ENCODE measurements around the gene UCN. TPM values are rescaled to one million over a fixed set of nuclear protein-coding genes. Genes with fewer than 3 reads are reported as not detected.

UCN gene
- total RNA-seq, 1 experiment from 2014 or later, result 7.9 TPM

DNA sequence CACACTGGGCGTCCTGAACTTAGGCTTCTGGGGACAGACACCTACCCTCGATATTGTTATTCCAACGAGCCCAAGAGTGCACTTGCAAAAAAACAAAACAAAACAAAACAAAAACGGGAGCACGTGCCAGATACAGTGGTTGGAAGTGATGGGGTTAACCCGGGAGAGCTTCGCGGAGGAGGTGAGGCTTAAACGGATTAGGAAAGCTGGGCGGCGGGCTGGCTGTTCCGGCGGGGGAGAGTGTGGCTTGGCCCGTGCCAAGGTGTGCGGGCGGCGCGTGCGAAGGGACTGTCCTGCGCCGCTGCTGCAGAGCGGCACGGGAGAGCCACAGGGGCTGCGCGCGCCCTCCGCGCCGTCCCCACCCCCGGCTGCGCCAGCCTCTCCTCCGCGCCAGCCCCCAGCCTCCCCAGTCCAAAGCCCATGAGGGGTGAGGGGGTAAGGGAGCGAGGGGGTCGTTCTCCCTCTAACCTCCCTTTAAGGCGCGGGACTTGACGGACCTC lies 43.9 kb downstream of the UCN start:
- TF ChIP-seq, protein P1, sequence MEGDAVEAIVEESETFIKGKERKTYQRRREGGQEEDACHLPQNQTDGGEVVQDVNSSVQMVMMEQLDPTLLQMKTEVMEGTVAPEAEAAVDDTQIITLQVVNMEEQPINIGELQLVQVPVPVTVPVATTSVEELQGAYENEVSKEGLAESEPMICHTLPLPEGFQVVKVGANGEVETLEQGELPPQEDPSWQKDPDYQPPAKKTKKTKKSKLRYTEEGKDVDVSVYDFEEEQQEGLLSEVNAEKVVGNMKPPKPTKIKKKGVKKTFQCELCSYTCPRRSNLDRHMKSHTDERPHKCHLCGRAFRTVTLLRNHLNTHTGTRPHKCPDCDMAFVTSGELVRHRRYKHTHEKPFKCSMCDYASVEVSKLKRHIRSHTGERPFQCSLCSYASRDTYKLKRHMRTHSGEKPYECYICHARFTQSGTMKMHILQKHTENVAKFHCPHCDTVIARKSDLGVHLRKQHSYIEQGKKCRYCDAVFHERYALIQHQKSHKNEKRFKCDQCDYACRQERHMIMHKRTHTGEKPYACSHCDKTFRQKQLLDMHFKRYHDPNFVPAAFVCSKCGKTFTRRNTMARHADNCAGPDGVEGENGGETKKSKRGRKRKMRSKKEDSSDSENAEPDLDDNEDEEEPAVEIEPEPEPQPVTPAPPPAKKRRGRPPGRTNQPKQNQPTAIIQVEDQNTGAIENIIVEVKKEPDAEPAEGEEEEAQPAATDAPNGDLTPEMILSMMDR (IDR thresholded peaks at IDR 0.05; ENCODE audit: unreplicated experiment), result no peak
- Mint-ChIP-seq H3K9me3 (ENCODE audit: unreplicated experiment) (no peaks in the 10 kb centered on the region), H3K4me1 (ENCODE audit: insufficient read depth, unreplicated experiment) (peaks cover 11% of the 10 kb centered on the region), H3K27ac (ENCODE audit: low read depth, unreplicated experiment) (no peak overlapping the region), H3K27me3 (ENCODE audit: insufficient read depth, unreplicated experiment) (peaks cover 30% of the 10 kb centered on the region), H3K4me3 (ENCODE audit: unreplicated experiment) (peak overlapping the region; percentile 19), H3K36me3 (ENCODE audit: insufficient read depth, unreplicated experiment) (no peaks in the 10 kb centered on the region)
- CTCF ChIA-PET, result interaction anchor here (0.5 to 5.9 kb wide), 7 partner anchors 9 to 183 kb away, joined by 3 to 41 read pairs (median 5); no protein-coding TSS in a partner anchor
- POLR2A ChIA-PET, result interaction anchor here (1.0 to 1.5 kb wide), 2 partner anchors 9 to 48 kb away, joined by 3 to 4 read pairs; partner anchors contain the start of gene CAD
- no peak for DNase-seq (ENCODE audit: unreplicated experiment)
- no TSS peak for BruUV-seq (replicated peaks)
- intact Hi-C loops (cut with micrococcal nuclease), result no loop called here

DNA sequence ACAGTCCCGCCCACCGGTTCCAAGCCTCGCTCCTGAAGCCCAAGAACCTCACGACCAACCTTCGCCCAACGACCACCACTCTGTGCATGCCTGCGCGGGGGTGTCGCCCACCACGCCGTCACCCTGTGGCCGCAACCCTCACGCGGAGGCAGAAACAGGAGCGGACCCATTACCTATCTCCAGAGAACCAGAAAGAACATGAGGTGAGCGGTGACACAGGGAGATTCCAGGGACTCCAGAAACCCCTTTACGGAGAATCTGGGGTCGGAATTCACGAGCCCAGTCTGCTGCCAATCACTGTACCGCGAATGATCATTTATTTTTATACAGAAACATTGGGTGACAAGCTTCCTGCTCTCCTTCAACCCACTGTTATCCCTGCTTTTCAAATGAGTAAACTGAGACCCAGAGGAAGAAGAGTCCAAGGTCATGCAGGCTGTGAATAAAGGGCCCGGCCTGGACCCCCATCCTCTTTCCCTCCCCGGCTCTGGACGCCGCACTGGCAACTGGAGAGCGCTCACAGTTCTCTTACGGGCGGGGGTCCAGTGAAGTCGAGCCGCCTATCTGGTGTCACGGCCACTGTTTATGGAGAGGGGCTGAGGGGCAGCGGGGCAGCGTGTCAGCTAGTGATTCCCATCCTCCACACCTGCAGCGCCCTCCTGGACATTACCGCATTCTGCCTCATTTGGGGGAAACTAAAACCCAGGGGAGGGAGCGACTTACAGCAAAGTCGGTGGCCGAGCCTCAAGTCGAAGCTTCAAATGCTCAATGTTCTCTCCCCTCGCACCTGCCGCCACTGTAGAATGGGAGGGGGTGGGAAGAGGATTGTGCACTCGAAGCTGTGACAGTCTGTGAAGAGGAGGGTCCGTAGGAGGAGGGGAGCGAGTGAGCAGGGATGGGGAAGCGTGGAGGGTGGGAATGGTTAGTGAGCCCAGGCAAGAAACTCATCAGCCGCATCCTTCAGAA lies 44.7 kb downstream of the UCN start:
- H3K4me3 Mint-ChIP-seq (ENCODE audit: unreplicated experiment), result peak overlapping the region; percentile 68
- TF ChIP-seq, protein P1 (IDR thresholded peaks at IDR 0.05; ENCODE audit: unreplicated experiment), result no peak
- ChIA-PET CTCF (interaction anchor here (0.5 to 5.9 kb wide), 7 partner anchors 17 to 182 kb away, joined by 3 to 41 read pairs (median 6); partner anchors contain the start of gene TRIM54), POLR2A (interaction anchor here (0.6 to 1.5 kb wide), 2 partner anchors 9 to 167 kb away, joined by 3 to 4 read pairs; no protein-coding TSS in a partner anchor)
- H3K9me3 Mint-ChIP-seq (ENCODE audit: unreplicated experiment), result no peaks in the 10 kb centered on the region
- H3K27ac Mint-ChIP-seq (ENCODE audit: low read depth, unreplicated experiment), result no peak overlapping the region
- H3K36me3 Mint-ChIP-seq (ENCODE audit: insufficient read depth, unreplicated experiment), result no peaks in the 10 kb centered on the region
- H3K4me1 Mint-ChIP-seq (ENCODE audit: insufficient read depth, unreplicated experiment), result peaks cover 11% of the 10 kb centered on the region
- H3K27me3 Mint-ChIP-seq (ENCODE audit: insufficient read depth, unreplicated experiment), result peaks cover 31% of the 10 kb centered on the region
- intact Hi-C loops (cut with micrococcal nuclease), result no loop called here
- no TSS peak for BruUV-seq (replicated peaks)
- DNase-seq (ENCODE audit: unreplicated experiment), result no peak

DNA sequence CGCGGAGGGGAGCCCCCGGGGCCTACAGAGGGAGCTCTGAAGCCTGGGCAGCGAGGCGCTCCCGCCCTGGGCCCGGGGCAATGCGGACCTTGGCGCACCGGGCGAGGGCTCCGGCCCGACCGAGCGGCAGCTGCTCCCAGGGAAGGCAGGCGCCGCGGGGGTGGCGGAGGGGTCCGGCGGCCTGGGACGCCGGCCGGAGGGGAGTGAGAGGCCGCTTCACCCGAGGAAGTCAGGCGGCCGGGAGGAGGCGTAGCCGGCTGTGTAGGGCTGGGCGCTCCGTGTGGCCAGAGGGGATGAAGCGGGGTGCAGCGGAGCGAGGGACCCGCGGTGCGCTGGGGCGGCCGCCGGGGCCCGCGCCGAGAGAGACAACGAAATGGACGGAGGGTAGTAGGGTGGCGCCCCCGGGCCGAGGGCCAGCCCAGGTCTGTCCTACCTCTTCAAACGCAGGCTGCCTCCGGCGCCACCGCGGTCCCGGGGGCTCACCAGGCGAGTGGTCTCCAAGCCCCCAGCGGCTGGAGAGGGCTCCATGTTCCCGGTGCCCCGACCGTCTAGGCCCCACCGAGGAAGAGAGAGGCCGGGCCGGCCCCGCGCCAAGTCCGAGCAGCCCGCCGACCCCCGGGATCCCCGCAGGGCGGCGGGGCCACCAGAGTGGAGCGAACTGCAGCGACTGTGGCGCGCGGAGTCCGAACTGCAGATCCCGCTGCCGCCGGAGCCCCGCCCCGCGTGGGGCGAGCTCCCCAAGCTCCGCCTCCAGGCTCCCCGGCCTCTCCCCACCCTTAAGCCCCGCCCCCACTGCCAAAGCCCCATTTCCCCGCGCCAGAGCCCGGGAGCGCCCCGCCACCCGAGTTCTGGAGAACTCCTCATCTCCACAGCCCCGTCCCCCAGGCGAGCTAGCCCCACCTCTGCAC lies 45.6 kb downstream of the UCN start, which contains the start of gene SLC30A3:
TSS of gene SLC30A3 (minus strand) at position 669 of the 908 bp plus-strand sequence. CDS start at position 528, 141 bp downstream.
- H3K27me3 Mint-ChIP-seq (ENCODE audit: insufficient read depth, unreplicated experiment), result peaks cover 31% of the 10 kb centered on the region
- no TSS peak for BruUV-seq (replicated peaks)
- no peak for DNase-seq (ENCODE audit: unreplicated experiment)
- ChIA-PET CTCF (interaction anchor here (0.5 to 5.9 kb wide), 3 partner anchors 18 to 20 kb away, joined by 4 to 41 read pairs (median 6); partner anchors contain the start of gene TRIM54), POLR2A (interaction anchor here (0.6 to 1.5 kb wide), 2 partner anchors 10 to 166 kb away, joined by 3 to 4 read pairs; no protein-coding TSS in a partner anchor)
- no peaks in the 10 kb centered on the region for H3K36me3 Mint-ChIP-seq (ENCODE audit: insufficient read depth, unreplicated experiment)
- no peak within 1 kb of the TSS for H3K27ac Mint-ChIP-seq (ENCODE audit: low read depth, unreplicated experiment)
- peak within 1 kb of the TSS; percentile 68 for H3K4me3 Mint-ChIP-seq (ENCODE audit: unreplicated experiment)
- H3K4me1 Mint-ChIP-seq (ENCODE audit: insufficient read depth, unreplicated experiment), result peaks cover 11% of the 10 kb centered on the region
- H3K9me3 Mint-ChIP-seq (ENCODE audit: unreplicated experiment), result no peaks in the 10 kb centered on the region
- intact Hi-C loops (cut with micrococcal nuclease), result no loop called here
- TF ChIP-seq, protein P1 (IDR thresholded peaks at IDR 0.05; ENCODE audit: unreplicated experiment), result no peak
